HG02798 (cell line): ENCODE measurements around the gene HSPB7.
"Not testable (repeated sequence)": the region's sequence is repeated elsewhere in the genome, so short reads cannot be mapped to it uniquely, and the experiment has no call there.

ENCODE experiments used
- ATAC-seq: cut with Tn5 transposase; IDR thresholded peaks from one replicate; pipeline ENCODE4 v1.9.1; 2021; ENCODE audit warnings: mild to moderate bottlenecking; ENCODE audit not compliant: unreplicated experiment, poor library complexity

Gene HSPB7

GRCh38 chr1:16026302-16026701 lies 8.5 kb upstream of the HSPB7 start:
- not testable (repeated sequence) for ATAC-seq

DNA sequence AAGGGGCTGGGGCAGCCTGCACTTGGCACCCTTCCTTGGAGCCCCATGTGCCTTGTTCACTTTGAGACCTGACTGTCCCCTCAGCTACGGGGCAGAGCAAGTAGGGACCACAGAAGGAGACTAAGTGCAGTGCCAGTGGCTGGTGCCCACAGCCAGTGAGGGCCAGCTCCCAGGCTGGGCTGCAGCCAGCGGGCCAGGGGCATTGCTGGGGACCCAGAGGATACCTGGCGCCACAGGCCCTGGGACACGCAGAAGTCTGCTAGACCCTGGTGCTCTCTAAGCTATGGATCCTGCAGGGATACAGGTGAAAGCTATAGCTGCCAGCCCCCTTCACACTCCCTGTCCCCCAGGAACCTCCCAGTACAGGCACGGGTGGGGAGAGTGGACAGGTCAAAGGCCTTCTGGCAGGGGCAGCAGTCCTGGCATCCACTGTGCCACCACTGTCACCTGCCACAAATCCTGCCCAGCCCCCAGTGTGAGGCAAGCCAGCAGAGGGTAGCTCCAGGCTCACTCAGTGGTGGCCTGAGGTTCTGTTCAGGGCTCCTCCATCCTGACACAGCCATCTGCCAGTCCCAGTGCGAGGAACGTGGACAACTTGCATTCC lies 5.3 kb upstream of the HSPB7 start:
- no peak for ATAC-seq

GRCh38 chr1:16022393-16022792 lies 4.5 kb upstream of the HSPB7 start:
- no peak for ATAC-seq

DNA sequence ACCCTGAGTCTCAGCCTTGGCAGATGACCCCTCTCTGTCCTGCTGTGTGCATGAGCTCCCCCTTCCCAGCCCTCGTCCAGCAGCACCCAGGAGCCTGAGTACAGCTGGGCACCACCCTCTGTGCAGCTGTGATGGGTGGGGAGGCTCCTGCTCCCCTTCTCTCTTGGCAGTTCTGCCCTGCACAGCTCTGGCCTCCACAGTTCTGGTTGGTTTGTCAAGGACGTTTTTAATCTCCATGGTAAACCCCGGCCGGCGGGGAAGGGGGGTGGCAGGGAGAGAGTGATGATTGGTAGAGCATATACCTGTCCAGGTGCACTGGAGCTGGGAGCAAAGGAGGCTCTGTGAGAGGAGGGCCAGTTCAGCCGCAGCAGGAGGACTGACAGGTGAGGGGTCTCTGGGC lies 3.8 kb upstream of the HSPB7 start, which contains the start of gene CLCNKA:
Gene CLCNKA (plus strand): TSS at position 356 of the 400 bp plus-strand sequence. CDS start 584 bp downstream, outside the sequence.
- ATAC-seq: no peak

GRCh38 chr1:16020878-16021277 lies 3.0 kb upstream of the HSPB7 start:
- ATAC-seq: not testable (repeated sequence)

GRCh38 chr1:16020325-16020724 lies 2.5 kb upstream of the HSPB7 start:
- no peak for ATAC-seq

- ATAC-seq: no peak
Observed at GRCh38 chr1:16019644-16020277, 1.9 kb upstream of the HSPB7 start.

DNA sequence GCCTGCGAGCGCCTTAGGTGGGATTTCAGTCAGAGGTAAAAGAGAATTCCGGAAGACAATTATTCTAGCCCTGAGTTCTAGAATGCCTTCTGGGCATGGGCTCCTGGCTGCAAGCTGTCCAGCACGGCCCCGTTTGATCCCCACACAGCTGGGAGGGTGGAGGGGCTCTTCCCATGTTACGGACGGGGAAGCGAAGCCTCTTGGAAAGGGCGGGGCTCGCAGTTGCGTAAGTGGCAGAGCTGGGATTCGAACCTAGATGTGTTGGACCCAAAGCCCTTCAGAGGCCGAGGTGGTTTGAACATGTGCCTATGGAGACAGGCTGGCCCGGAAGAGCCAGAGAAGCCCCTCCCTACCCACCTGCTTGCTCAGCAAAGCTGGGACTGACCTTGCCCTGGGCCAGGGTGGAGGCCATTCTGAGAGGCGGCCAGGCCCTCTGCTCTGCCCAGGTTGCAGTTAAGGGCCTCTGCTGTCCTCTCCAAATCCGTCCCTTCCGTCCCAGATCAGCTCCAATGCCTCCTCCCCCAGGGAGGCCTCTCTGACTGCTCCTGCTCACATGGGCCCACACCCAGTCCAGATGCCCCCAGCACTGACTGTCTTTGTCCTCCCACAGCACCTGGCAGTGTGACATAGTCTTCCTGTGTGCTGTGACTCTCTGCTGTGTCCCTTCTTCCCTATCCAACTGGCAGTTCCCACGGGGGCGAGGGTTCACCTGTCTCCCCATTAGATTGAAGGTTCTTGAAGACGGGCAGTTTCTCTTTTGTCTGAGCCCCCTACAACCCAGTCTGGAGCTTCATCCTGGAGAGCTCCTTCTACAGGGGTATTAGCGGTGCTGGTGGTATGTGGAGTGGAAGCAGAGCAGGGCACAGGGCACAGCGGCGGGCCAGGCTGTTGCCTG lies 1.2 kb upstream of the HSPB7 start:
- ATAC-seq: no peak

DNA sequence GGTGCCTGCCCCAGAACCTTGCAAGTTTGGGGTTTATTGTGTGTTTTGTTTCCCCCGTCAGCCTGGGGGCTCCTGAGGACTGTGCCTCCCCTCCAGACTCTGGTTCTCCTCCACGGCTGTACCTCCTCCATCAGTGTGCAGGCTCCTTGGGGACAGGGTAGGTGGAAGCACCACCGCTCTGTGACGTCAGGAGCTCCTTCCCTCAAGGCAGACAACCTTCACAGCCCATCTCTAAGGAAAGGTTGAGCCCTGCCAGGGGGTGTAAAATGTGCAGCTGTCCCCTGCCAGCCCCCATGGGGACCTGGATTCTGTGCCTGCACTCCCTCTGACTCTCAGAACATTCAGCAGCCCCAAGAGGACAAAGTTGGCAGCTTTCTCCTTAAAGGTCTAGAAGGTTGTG lies 465 bp upstream of the HSPB7 start:
- no peak for ATAC-seq

DNA sequence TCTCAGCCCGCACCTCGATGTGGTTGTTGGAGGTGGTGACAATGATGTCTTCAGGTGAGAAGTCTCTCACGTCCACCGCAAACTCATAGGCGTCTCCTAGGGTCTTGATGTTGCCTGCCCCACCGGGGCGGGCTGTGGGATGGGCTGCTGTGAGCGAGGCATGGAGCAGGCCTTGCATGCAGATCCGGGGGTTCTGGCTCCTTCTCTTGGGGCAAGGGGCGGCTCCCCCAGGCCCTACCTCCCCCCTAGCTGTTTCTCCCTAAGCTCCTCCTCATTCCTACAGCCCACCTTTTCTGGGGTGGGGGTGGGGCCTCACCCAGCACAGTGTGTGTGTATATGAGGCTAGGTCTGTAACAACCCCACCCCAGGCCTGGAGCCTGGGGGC lies 775 bp downstream of the HSPB7 start:
- ATAC-seq: no peak

- no peak for ATAC-seq
Observed at GRCh38 chr1:16015960-16016901, 1.6 kb downstream of the HSPB7 start.

DNA sequence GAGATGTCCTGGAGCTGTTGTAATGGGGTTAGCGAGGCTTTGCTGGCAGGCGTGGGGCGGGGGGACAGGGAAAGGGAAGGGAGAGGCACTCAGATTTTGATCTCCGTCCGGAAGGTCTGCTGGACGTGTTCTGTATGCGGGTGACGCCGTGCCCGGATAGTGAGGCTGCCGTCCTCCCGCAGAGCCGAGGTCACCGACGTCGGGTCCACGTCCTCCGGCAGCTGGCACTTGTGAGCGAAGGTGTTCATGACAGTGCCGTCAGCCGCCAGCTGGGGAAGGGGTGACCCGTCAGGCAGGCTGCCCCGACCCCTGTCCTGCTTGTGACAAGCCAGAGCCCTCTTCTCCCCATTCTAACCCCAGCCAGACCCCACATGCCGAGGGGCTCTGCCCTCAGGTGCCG lies 2.4 kb downstream of the HSPB7 start:
- no peak for ATAC-seq

DNA sequence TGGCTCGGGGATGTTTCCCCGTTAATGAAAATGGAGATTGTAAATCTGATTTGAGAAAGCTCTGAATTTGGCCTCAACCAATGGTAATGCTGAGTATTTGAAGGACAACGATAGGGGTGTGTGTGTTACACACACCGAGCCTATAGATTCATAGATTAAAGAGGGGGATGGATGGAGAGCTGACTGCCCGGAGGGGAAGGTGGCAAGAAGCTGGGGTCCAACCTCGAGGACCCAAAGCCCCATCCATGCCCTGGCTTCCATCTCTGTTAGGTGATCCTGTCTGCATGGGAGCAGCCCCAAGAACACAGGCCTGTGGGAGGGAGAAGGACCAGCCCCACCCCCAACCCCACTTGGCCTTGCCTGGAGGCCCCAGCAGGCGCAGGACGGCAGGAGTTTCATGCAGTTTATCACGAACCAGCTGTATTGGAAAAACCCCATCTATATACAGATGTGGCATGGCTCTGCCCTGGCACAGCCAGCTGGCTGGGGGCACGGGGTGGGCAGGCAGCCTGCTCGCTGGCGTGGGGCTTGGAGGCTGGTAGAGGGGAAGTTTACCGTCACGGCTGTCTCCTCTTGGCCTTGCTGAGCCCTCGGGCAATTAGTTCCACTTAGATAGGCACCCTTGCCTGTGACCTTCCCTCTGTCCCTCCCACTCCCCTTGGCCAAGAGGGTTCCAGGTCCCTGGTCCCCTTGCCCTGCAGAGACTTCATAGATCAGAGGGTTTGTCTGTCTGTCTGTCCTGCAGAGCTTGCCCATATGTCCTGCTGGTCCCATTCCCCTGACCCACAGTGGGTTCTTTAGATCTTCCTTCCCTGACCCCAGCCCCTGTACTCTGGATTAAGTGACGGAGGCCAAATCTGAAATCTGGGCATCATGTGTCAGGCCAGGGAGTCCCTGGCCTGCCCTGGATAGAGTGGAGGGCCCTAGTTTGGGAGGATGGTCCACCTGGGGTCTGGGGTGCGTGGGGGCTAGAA lies 3.0 kb downstream of the HSPB7 start:
- ATAC-seq: no peak

- no peak for ATAC-seq
Observed at GRCh38 chr1:16013908-16014258, 4.0 kb downstream of the HSPB7 start.

DNA sequence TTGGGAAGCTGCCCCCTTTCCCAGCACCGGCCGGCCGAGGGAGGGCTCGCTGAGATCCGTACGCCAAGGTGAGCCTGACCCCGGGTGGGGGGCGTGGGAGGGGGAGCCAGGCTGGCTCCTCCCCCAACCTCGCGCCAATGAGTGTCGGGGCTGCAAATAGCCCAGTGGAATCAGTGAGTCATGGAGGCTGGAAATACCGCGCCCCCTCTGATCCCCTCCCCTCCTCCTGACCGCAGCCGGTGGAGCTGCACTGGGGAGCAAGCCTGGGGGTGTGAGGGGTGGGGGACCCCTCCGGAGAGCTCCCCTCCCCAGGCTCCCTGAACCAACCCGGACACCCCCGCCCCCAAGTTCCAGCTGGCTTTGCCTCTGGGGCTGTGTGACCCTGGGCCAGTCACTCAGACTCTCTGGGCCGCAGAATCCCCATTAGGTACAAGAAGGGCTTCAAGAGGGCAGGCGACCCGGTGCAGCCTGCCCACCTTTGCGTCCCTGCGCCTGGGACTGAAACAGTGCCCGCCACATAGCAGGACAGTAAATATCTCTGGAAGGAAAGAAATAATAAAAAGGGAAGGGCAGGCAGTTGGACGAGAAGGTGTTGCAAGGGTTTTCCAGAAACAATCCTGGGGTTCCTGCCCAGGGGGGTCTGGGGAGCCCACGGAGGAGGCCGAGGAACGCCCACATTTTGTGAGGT lies 4.5 kb downstream of the HSPB7 start:
- ATAC-seq: no peak

DNA sequence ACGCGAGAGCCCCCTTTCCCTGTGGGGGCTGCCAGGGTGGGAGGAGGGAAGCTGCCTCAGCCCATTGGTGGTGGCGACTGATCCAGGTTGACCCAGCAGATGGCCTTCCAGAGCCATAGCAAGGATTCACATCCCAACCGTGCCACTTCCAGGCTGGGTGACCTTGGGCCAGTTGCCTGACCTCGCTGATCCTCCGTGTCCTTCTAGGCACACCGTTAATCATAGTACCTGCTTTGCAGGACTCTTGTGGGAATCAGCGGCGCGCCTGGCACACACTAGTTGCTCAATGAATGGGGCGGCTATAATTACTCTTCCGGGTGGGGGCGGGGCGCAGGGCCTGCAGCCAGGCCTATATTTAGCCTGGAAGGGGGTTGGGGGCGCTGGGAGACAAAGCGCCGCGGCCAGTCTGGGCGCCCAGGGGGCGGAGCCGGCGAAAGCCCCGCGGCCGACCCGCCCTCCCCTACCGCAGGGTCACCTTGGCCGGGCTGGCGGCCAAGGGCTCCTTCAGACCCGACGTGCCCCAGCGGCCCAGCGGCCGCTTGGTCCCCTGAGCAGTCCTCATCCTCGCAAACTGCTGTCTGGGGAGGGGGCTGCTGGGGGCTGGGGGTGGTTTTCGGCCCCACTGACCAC lies 5.1 kb downstream of the HSPB7 start:
- no peak for ATAC-seq

DNA sequence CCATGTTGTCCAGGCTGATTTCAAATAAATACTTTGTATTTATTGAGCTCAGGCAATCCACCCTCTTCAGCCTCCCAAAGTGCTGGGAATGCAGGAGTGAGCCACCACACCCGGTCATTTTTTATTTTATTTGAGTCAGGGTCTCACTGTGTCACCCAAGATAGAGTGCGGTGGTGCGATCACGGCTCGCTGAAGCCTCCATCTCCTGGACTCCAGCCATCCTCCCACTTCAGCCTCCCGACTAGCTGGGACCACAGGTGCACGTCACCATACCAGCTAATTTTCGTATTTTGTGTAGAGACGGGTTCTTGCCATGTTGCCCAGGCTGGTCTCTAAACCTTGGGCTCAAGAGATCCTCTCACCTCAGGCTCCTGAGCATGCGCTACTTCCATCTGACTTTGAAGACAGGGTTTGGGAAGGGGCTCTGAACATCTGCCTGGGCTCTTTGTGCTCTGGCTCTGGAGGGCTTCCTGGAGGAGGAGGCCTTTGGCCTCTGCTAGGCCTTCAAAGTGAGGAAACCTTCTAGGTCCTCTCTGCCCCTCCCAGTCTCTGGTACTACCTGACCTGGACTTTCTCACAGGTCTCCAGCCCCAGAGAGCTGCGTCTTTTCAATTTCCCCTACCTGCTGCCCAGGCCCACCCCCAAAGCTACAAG lies 5.8 kb downstream of the HSPB7 start:
- no peak for ATAC-seq

DNA sequence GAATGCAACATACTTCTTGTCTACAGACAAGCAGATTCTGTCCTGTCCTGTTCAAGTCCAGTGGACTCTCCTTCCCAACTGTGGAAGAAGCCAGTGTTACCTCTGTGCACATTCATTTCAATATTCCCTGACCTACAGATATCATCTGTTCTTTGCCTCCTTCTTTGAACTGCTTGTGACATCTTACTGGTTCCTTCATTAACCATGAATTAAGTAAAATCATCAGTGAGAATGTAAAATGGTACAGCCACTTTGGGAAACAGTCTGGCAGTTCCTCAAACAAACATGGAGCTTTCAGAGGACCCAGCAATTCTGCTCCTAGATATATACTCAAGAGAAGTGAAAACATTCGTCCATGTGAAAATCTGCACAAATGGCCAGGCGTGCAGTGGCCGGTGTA lies 7.0 kb downstream of the HSPB7 start:
- no peak for ATAC-seq
